Smooth muscle cell (in vitro differentiated cells): Measurements from ENCODE around the gene PLCH2. TPM values are rescaled to one million over a fixed set of nuclear protein-coding genes. Genes with fewer than 3 reads are reported as not detected.

Source experiments
- DNase-seq: peaks from one replicate; lab custom pipeline; 2025; ENCODE audit not compliant: unreplicated experiment; lab: John Stamatoyannopoulos, UW
- H2AFZ ChIP-seq: fragments of 200-600 bp; sonication (generic); 2 replicates; pipeline ENCODE4 v1.6.0; 2016; ENCODE audit warnings: antibody characterized with exemption, low read depth, mild to moderate bottlenecking
- H3F3A ChIP-seq: fragments of 200-600 bp; sonication (generic); 2 replicates; pipeline ENCODE4 v1.6.0; 2017; ENCODE audit warnings: antibody characterized with exemption, low read depth
- H3K27ac ChIP-seq: fragments of 200-600 bp; sonication (generic); 2 replicates; pipeline ENCODE4 v1.5.1; 2016; ENCODE audit warnings: low read depth, mild to moderate bottlenecking
- H3K27me3 ChIP-seq: fragments of 200-600 bp; sonication (generic); 2 replicates; pipeline ENCODE4 v1.6.1; 2016; ENCODE audit warnings: low read depth, mild to moderate bottlenecking
- H3K36me3 ChIP-seq: fragments of 200-600 bp; sonication (generic); 2 replicates; pipeline ENCODE4 v1.5.1; 2016; ENCODE audit warnings: low read depth
- H3K4me1 ChIP-seq: fragments of 200-600 bp; sonication (generic); 2 replicates; pipeline ENCODE4 v1.5.1; 2016; ENCODE audit warnings: low read depth
- H3K4me2 ChIP-seq: fragments of 200-600 bp; sonication (generic); 2 replicates; pipeline ENCODE4 v1.6.0; 2016; ENCODE audit warnings: mild to moderate bottlenecking
- H3K4me3 ChIP-seq: fragments of 200-600 bp; sonication (generic); 2 replicates; pipeline ENCODE4 v1.5.1; 2016; ENCODE audit warnings: mild to moderate bottlenecking
- H3K79me2 ChIP-seq: fragments of 200-600 bp; sonication (generic); 2 replicates; pipeline ENCODE4 v1.6.0; 2016; ENCODE audit warnings: low read depth, mild to moderate bottlenecking
- H3K9ac ChIP-seq: fragments of 200-600 bp; sonication (generic); 2 replicates; pipeline ENCODE4 v1.6.0; 2016; ENCODE audit warnings: low read depth
- H3K9me3 ChIP-seq: fragments of 200-600 bp; sonication (generic); replicated peaks from 2 replicates; pipeline ENCODE4 v1.5.1; 2016; ENCODE audit warnings: low read depth
- H4K20me1 ChIP-seq: fragments of 200-600 bp; sonication (generic); 2 replicates; pipeline ENCODE4 v1.6.0; 2016; ENCODE audit warnings: low read depth
- WGBS: methylation state at CpG from one replicate; pipeline ENCODE4 v1.1.7; 2016; ENCODE audit warnings: low lambda C conversion rate; 5-methylcytosine and 5-hydroxymethylcytosine counted together
- polyA plus RNA-seq: library from polyadenylated mRNA; unstranded; fragments of >200 nt; fragmentation: Nextera tagmentation; extraction: Ambion mirVana; gene quantifications from 2 replicates; pipeline ENCODE4 v1.2.1, GENCODE V29; 2016
- total RNA-seq: library from RNA; depleted of rRNA; stranded (reverse); fragments of >200 nt; gene quantifications from 2 replicates; pipeline ENCODE4 v1.2.3, GENCODE V29; 2014
- TF ChIP-seq, protein P1 (sequence below): fragments of 200-600 bp; sonication (generic); IDR thresholded peaks from 2 replicates; pipeline ENCODE4 v1.5.1; 2017; ENCODE audit warnings: borderline replicate concordance, mild to moderate bottlenecking, antibody characterized with exemption; ENCODE audit not compliant: insufficient read depth, poor library complexity, severe bottlenecking

PLCH2 gene
- total and polyA plus RNA-seq, 2 experiments from 2014 or later, result 0.09 to 0.13 TPM

DNA sequence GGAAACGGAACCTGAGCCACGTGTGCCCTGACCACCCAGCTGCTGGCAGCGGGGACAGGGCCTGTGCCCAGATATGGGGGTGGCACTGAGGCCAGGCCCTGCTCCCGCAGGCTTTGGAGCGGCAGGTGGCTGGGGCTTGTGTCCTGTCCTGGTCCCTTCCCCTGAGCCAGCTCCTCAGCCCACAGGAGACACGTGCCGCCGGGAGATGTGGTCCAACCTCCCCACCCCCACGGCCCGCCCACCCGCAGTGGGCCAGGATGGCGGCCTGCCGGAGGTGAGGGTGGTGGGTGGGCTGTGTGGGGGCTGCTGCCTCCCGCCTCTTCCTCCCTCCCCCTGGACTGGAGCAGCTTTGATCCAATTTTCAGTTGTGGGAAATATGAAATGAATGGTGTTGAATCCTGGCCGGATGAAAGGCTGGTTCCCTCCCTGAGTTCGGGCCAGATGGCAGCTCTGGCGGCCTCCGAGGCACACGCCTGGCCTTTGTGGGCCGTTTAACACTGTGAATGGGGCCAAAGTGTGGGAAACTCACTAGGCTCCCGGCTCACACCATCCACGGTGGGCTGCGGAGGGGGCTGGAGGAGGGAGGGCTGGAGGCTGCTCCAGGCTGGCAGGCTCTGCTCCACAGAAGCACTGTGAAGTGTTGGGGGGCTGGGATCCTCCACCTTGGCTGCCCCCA lies 56.5 kb downstream of the PLCH2 start:
- Histone ChIP-seq H2AFZ (no peak overlapping the region), H3K9ac (no peak overlapping the region), H3K4me1 (peaks cover 40% of the 10 kb centered on the region), H3K9me3 (no peaks in the 10 kb centered on the region), H3K27me3 (peaks cover 50% of the 10 kb centered on the region), H3F3A (no peaks in the 10 kb centered on the region), H3K36me3 (no peaks in the 10 kb centered on the region), H3K4me3 (no peak overlapping the region), H3K79me2 (no peaks in the 10 kb centered on the region), H3K4me2 (peak overlapping the region; percentile 57), H4K20me1 (no peaks in the 10 kb centered on the region), H3K27ac (peak overlapping the region; percentile 38)
- TF ChIP-seq, protein P1, sequence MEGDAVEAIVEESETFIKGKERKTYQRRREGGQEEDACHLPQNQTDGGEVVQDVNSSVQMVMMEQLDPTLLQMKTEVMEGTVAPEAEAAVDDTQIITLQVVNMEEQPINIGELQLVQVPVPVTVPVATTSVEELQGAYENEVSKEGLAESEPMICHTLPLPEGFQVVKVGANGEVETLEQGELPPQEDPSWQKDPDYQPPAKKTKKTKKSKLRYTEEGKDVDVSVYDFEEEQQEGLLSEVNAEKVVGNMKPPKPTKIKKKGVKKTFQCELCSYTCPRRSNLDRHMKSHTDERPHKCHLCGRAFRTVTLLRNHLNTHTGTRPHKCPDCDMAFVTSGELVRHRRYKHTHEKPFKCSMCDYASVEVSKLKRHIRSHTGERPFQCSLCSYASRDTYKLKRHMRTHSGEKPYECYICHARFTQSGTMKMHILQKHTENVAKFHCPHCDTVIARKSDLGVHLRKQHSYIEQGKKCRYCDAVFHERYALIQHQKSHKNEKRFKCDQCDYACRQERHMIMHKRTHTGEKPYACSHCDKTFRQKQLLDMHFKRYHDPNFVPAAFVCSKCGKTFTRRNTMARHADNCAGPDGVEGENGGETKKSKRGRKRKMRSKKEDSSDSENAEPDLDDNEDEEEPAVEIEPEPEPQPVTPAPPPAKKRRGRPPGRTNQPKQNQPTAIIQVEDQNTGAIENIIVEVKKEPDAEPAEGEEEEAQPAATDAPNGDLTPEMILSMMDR, result no peak
- DNase-seq, result no peak
- 82% methylated on average over 12 of the region's 23 CpGs for WGBS

DNA sequence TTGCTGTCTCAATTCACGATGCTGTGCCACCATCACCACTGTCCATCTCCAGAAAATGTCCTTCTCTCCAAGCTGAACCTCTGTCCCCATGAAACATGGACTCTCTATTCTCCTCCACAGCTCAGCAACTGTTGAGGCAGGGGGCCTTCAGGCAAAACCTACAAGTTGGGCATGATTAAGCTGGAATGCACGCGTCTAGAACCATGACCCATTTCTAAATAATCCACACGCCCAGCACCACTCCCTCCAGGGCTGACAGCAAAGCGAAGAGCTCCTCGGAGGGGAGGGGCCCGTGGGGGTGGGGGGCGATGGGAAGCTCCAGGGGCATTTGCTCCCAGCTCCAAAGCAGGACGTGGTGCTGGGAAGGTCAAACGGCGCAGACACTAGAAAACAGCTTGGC lies 57.3 kb downstream of the PLCH2 start:
- H4K20me1 ChIP-seq, result no peaks in the 10 kb centered on the region
- H3F3A ChIP-seq, result no peaks in the 10 kb centered on the region
- DNase-seq, result no peak
- H3K36me3 ChIP-seq, result no peaks in the 10 kb centered on the region
- no peak overlapping the region for H2AFZ ChIP-seq
- H3K4me1 ChIP-seq, result peaks cover 40% of the 10 kb centered on the region
- H3K27ac ChIP-seq, result peak overlapping the region; percentile 38
- TF ChIP-seq, protein P1, result no peak
- H3K79me2 ChIP-seq, result no peaks in the 10 kb centered on the region
- peaks cover 43% of the 10 kb centered on the region for H3K27me3 ChIP-seq
- H3K9ac ChIP-seq, result no peak overlapping the region
- WGBS, result 66% methylated on average over 11 of the region's 11 CpGs
- H3K4me3 ChIP-seq, result no peak overlapping the region
- no peaks in the 10 kb centered on the region for H3K9me3 ChIP-seq
- peak overlapping the region; percentile 57 for H3K4me2 ChIP-seq

DNA sequence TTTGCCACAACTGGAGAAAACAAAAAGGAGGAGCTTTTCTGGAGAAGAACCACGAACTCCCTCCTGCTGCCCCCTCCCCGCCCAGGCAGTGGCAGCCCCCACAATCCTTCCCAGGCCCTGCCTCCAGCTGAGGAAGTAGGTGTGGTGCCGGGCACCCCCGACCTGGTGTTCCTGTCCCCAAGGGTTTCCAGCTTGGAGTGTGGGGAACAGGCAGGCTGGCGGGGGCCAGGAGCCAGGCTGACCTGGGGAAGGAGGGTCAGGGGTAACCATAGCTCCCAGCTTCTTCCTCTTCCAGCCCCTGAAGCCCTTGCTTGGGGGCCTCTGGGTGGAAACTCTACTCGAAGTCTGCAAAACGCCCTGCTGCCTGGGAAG lies 58.2 kb downstream of the PLCH2 start:
- Histone ChIP-seq H3K9me3 (no peaks in the 10 kb centered on the region), H3K79me2 (no peaks in the 10 kb centered on the region), H3F3A (no peaks in the 10 kb centered on the region), H3K36me3 (no peaks in the 10 kb centered on the region), H3K4me2 (peak overlapping the region; percentile 56), H3K27me3 (peaks cover 34% of the 10 kb centered on the region), H4K20me1 (no peaks in the 10 kb centered on the region), H3K4me1 (peaks cover 40% of the 10 kb centered on the region), H3K9ac (no peak overlapping the region), H3K4me3 (no peak overlapping the region), H3K27ac (peak overlapping the region; percentile 38), H2AFZ (no peak overlapping the region)
- WGBS, result 64% methylated on average over 7 of the region's 7 CpGs
- TF ChIP-seq, protein P1, result no peak
- DNase-seq, result no peak
